ENCODE results near the gene RNF32.
"Not testable (repeated sequence)": the region's sequence is repeated elsewhere in the genome, so short reads cannot be mapped to it uniquely, and the experiment has no call there.

- TF ChIP-seq CTCF (IDR thresholded peaks at IDR 0.05); REST (IDR thresholded peaks at IDR 0.05; ENCODE audit: insufficient read depth in 1 of 2, low read depth in 2 of 2, low read length in 1 of 2); POLR2AphosphoS5 (IDR thresholded peaks at IDR 0.05; ENCODE audit: low read depth, low read length): not testable (repeated sequence)
Observed at GRCh38 chr7:156701787-156702186, 61.2 kb downstream of the RNF32 start.
